Activated T-cell treated with anti-CD3 and anti-CD28 coated beads for 24 hours (primary cell): ENCODE results near the gene SLC16A3.
"Not testable (repeated sequence)": the region's sequence is repeated elsewhere in the genome, so short reads cannot be mapped to it uniquely, and the experiment has no call there.

ENCODE experiments used
- DNase-seq: peaks from one replicate; pipeline ENCODE4 v3.0.0-alpha.2; 2020; ENCODE audit warnings: low read depth

SLC16A3 gene

DNA sequence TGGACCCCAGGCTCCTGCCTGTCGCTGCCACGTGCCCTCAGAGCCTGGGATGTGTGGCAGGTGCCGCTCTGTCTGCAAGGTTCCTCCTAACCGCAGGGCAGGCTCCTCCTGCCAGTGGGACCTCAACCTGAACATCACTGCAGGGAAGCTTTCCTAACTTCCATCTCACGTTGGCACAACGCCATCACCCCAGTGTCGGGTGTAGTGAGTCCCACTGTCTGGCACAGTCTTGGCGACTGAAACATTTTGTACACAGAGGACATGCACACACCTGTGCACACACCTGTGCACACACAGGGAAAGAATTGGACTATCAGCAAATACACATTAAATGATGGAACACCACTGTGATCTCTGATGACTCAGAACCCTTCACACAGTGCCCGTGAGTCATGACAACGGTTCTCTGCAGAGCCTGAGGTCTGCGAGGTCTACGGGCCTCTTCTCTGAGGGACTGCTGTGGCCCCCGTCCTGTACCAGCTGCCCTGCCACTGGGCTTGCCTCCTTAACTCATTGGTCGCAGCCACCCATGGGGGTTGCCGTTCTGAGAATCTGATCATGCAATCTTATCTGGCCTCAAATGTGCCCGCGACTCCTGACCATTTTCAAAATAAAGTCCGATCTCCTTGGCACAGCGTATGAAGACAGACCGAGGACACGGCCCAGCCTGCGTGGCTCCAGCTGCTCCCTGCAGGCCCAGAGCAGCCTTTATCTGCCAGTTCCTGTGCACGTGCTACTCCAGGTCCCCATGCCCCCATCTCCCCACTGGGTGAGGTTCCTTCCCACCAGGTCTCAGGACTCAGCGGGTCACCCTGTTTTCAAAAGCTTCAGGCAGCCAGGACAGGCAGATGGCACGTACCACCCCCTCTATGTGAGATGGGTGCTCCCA is 23.8 kb upstream of the SLC16A3 start:
- DNase-seq = no peak

GRCh38 chr17:82205720-82206508 is 22.9 kb upstream of the SLC16A3 start:
- DNase-seq = peak; percentile 66

DNA sequence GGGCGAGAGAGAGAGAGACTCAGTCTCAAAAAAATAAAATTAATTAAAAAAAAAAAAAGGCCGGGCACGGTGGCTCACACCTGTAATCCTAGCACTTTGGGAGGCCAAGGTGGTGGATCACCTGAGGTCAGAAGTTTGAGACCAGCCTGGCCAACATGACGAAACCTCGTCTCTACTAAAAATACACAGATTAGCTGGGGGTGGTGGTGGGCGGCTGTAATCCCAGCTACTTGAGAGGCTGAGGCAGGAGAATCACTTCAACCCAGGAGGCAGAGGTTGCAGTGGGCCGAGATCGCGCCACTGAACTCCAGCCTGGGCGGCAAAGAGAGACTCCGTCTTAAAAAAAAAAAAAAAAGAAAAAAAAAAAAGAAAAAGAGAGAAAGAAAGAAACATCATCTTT is 18.2 kb upstream of the SLC16A3 start:
- DNase-seq = not testable (repeated sequence)

- peak; percentile 65 for DNase-seq
Observed at GRCh38 chr17:82212331-82213250, 16.3 kb upstream of the SLC16A3 start, which contains the start of gene CCDC57. TSS of gene CCDC57 (minus strand) at chr17:82212842. CDS start at chr17:82201944, 10,898 bp downstream.

DNA sequence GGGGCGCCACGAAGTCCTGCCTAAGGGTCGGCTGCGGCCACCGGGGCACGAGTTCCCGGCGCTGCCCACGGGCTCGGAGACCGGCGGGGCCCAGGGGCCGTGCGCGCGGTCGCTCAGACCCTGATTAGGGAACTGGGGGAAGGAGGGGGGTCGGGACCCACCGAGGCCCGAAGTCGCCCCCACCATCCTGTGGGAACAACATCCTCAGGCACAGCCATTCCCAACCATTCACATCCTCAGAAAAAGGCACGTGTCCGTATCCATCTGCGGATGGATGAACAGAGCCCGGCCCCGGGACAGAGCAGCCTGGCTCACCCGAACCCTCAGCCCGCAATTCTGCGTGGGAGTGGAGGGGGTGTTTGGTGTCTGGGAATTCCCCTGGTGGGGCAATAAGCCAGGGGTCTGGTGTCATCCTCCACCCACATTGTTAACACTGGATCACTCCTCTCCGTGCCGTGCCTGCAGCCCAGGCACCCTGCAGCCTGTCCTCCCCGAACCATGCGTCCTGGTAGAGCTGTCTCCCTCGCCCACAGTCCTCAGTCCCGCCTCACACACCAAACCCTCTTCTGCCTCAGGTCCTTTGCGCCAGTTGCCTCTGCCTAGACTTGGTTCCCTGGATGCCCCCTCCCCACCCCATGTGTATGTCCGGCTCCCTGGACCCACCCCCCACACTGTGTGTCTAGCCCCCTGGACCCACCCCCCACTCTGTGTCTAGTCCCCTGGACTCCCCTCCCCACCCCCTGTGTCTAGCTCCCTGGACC is 15.4 kb upstream of the SLC16A3 start:
- DNase-seq = peak; percentile 61

GRCh38 chr17:82214012-82214628 is 14.7 kb upstream of the SLC16A3 start:
- DNase-seq = no peak

GRCh38 chr17:82215095-82215971 is 13.5 kb upstream of the SLC16A3 start:
- DNase-seq = no peak

GRCh38 chr17:82215972-82216300 is 12.9 kb upstream of the SLC16A3 start:
- DNase-seq = no peak

GRCh38 chr17:82216301-82217119 is 12.3 kb upstream of the SLC16A3 start:
- DNase-seq = no peak

DNA sequence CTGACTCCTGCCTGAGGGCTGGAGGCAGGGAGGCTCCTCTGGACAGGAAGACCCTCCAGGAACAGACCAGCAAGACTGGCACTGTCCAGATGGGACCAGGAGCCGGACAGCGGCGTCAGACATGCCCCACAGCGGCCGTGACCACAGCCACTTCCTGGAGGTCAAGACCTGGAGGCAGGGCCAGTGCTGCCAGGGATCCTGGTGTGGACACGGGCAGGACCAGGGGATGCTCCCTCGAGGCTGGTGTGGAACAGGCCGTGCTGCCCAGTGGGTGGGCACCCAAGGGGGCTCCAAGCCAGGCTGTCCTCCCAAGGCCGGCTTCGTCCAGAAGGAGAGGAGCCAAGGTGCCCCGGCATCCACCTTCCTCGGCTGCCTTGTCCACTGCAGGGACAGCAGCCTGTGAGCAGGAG is 11.7 kb upstream of the SLC16A3 start:
- no peak for DNase-seq

GRCh38 chr17:82217530-82218204 is 11.2 kb upstream of the SLC16A3 start:
- DNase-seq = no peak

DNA sequence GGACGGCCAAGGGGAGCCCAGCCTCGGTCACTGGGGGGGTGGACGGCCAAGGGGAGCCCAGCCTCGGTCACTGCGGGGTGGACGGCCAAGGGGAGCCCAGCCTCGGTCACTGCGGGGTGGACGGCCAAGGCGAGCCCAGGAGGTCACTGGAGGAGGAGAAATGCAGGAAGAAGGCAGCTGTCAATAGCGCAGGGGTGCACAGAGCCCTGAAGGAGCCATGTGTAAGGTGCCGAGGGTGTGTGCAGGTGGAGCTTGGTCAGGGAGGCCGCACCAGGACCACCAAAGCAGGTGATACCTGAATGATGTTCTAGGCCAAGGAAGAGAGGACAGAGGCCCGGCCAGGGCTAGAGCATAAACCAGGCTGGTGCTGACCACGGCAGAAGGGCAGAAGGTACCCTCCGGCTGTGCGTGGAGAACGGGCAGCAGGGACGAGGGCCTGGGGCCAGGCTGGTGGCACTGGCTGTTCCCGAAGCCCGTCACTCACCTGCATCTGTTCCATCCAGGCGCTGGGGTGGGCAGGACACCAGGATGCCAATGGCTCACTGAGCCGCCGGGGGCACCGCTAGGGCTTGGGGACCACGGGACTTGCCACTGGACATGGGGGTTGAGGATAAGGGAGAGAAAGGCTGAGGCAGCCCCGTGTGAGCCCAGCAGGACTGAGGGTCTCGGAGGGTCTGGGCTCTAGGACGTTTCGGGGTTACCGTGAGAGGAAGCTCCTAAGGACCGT is 10.3 kb upstream of the SLC16A3 start:
- no peak for DNase-seq

DNA sequence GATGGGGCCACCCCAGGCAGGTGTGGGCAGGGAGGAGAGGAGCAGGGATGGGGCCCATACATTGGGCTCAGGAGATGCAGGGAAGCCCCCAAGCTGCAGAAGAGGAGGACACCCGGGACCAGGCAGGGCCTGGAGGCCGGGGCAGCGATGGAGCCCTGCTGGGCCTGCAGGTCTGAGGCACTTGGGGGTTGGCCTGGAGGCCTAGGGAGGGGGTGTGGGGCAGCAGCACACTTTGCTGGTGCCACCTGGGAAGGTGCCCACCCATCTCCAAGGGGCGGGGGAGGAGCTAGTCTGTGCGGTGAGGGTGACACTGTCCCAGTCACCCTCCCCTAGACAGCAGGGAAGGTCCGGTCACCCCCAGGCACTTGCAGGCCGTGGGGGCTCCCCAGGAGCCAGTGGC is 9.8 kb upstream of the SLC16A3 start:
- no peak for DNase-seq

DNA sequence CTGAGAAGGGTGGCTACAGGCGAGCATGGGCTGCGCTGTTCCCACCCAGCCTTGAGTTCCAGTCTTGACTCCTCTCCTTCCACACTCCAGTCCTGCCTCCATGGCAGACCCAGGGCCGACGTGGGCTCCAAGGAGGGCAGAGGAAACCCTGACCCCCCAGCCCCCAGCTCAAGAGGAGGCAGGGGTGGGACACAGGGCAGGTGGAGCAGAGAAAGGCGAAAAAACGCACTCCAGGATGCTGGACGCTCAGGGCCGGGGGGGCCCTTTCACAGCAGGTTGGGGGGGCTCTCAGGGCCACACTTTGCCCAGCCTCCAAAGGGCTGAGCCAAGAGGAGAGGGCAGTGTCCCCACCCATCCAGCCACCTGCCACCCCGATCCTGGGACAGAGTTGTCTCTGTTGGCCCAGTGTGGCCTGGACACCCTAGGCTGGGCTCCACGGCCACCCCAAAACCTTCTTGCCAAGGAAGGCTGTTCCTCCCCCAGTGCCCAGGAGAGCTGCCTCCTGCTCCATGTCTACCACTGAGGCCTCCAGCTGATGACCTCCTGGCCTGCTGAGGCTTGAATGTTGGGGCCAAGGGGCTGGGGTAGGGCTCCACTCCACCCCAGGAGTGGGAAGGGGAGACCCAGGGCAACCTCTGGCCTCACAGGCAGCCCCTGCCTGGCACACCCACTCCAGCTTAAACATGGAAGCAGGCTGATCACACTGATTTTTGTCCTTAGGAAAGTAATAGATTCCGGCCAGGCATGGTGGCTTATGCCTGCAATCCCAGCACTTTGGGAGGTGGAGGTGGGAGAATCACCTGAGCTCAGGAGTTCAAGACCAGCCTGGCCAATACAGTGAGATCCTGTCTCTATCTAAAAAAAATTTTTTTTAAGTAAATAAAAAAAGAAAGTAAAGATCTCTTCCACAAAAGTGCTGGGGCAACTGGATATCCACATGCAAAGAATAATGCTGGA is 8.8 kb upstream of the SLC16A3 start:
- DNase-seq = no peak

DNA sequence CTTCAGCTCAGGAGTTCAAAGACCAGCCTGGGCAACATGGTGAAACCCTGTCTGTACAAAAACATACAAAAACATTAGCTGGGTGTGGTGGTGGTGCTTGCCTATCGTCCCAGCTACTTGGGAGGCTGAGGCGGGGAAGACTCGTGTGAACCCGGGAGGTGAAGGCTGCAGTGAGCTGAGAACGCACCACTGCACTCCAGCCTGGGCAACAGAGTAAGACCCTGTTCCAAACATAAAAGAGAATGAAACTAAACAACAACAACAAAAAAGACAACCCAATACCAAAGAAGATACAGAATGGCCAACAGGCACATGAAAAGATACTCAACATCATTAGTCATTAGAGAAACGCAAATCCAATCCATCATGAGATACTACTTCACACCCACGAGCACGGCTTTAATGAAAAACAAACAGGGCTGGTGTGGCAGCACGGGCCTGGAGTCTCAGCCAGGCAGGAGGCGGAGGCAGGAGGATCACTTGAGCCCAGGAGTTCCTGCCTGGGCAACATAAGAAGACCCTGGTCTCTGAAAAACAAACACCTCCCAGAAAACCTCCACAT is 7.4 kb upstream of the SLC16A3 start:
- no peak for DNase-seq

GRCh38 chr17:82222816-82223215 is 6.0 kb upstream of the SLC16A3 start:
- DNase-seq = no peak
